Islet precursor cell (in vitro differentiated cells): ENCODE data around the gene DBNDD1.
A peak's percentile ranks its signal among the peaks of the same experiment; 100 is the strongest.

Source experiments
- DNase-seq: peaks from one replicate; pipeline ENCODE4 v3.0.0-alpha.2; 2018

The DBNDD1 gene

GRCh38 chr16:89958068-89958467 lies 61.2 kb downstream of the DBNDD1 start:
- peak; percentile 79 for DNase-seq

- no peak for DNase-seq
These were observed 62.0 kb downstream of the DBNDD1 start for GRCh38 chr16:89957216-89957785.

- DNase-seq, result no peak
These were observed 62.6 kb downstream of the DBNDD1 start for GRCh38 chr16:89956505-89957215.

- DNase-seq, result no peak
These were observed 64.1 kb downstream of the DBNDD1 start for GRCh38 chr16:89955001-89955685.
